Spleen (tissue), 7 donors: ENCODE data around the gene PTPRN2.

Experiments
- POLR2A ChIP-seq, 3 donors: fragments of 450-650 bp; IDR thresholded peaks; one replicate each; pipeline ENCODE4 v1.5.1; 2017; ENCODE audit warnings: antibody characterized with exemption in 3 of 3, mild to moderate bottlenecking in 1 of 3
- POLR2AphosphoS5 ChIP-seq, 3 donors: sonication (generic); formaldehyde crosslinking; IDR thresholded peaks; one replicate each; pipeline ENCODE4 v1.5.1; 2017; ENCODE audit warnings: antibody characterized with exemption in 3 of 3
- TF ChIP-seq, protein P1 (sequence below), 11 experiments: fragments of 200-600 bp in 7 of 11; fragments of 450-650 bp in 4 of 11; sonication (generic) in 4 of 11; IDR thresholded peaks in 8 of 11; conservative IDR thresholded peaks in 3 of 11; 1 replicate in 7 of 11; 2 replicates in 4 of 11; pipeline versions ENCODE4 v1.4.0 to v1.8.0; 2016 to 2021; ENCODE audit warnings: antibody characterized with exemption in 11 of 11, inconsistent platforms in 4 of 11, mild to moderate bottlenecking in 1 of 11
- donor health status: DM: no; HTN: no; CAD: no; lungs with moderate emphysema.
- donor health status: DM: no; HTN: no; CAD: no.
- donor health status: DM: no; HTN: no; CAD: no.

- TF ChIP-seq POLR2AphosphoS5 (IDR thresholded peaks at IDR 0.05) (no peak), POLR2A (IDR thresholded peaks at IDR 0.05) (no peak)
- TF ChIP-seq, protein P1, sequence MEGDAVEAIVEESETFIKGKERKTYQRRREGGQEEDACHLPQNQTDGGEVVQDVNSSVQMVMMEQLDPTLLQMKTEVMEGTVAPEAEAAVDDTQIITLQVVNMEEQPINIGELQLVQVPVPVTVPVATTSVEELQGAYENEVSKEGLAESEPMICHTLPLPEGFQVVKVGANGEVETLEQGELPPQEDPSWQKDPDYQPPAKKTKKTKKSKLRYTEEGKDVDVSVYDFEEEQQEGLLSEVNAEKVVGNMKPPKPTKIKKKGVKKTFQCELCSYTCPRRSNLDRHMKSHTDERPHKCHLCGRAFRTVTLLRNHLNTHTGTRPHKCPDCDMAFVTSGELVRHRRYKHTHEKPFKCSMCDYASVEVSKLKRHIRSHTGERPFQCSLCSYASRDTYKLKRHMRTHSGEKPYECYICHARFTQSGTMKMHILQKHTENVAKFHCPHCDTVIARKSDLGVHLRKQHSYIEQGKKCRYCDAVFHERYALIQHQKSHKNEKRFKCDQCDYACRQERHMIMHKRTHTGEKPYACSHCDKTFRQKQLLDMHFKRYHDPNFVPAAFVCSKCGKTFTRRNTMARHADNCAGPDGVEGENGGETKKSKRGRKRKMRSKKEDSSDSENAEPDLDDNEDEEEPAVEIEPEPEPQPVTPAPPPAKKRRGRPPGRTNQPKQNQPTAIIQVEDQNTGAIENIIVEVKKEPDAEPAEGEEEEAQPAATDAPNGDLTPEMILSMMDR (IDR thresholded peaks at IDR 0.05 in 8 of 11, conservative IDR thresholded peaks at IDR 0.05 in 3 of 11) = no peak
Measured at GRCh38 chr7:158327012-158327411, 260.6 kb downstream of the PTPRN2 start.
